ENCODE results near the gene EPN3. TPM values are rescaled to one million over a fixed set of nuclear protein-coding genes. Genes with fewer than 3 reads are reported as not detected.

Gene EPN3
- total RNA-seq, 1 experiment from 2014 or later, result 17.8 TPM

DNA sequence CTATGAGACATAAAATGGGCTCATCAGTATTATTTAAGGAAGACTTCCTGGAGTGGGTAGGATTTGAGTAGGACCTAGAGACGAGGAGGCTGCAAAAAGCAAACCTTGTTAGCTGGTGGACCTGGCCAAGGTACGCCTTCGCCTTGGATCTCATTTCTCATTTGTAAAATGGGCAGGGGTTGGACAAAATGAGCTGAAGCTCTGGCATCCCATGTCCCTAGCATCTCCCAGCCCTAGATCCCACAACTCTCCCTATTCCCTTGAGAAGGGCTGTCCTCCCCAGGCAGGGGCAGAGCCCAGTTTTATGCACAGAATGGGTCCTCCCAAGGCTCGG lies 14.1 kb downstream of the EPN3 start:
- no TSS peak for BruUV-seq (replicated peaks)
- H3K36me3 ChIP-seq (ENCODE audit: control insufficient read depth in 1 of 2, insufficient read depth in 2 of 2, low read length in 2 of 2), result no peaks in the 10 kb centered on the region

More for the DNA sequence above, 14.1 kb downstream of the EPN3 start:
- Histone ChIP-seq H4K20me1 (ENCODE audit: insufficient read depth) (no peaks in the 10 kb centered on the region), H3K4me1 (ENCODE audit: control insufficient read depth in 1 of 2, insufficient read depth in 2 of 2, low read length in 2 of 2) (peaks cover 27 to 63% of the 10 kb centered on the region in 2 experiments), H3K27ac (ENCODE audit: low read depth, low read length) (no peak overlapping the region), H3K4me2 (ENCODE audit: low read length) (peak overlapping the region; percentile 99), H3K79me2 (ENCODE audit: insufficient read depth, low read length) (no peaks in the 10 kb centered on the region; the same call in 1 of the 2 replicates), H3K4me3 (replicated peaks in 1 of 2; ENCODE audit: low read depth in 1 of 2, low read length in 2 of 2) (peak overlapping the region; percentile 65 to 85), H3K9me2 (ENCODE audit: insufficient read depth) (no peaks in the 10 kb centered on the region), H2AFZ (ENCODE audit: low read depth, low read length, poor library complexity, severe bottlenecking) (peak overlapping the region; percentile 4), H3K9ac (ENCODE audit: low read length) (peak overlapping the region; percentile 86), H3K27me3 (ENCODE audit: insufficient read depth, low read length) (no peaks in the 10 kb centered on the region), H3K9me3 (ENCODE audit: control insufficient read depth in 1 of 2, insufficient read depth in 1 of 2, low read depth in 1 of 2, low read length in 2 of 2) (no peaks in the 10 kb centered on the region)
- intact Hi-C loops (cut with micrococcal nuclease), result loop anchor here (1.0 to 10.0 kb wide), 7 partner anchors 64 to 608 kb away; partner anchors contain the start of gene NME1
- TF ChIP-seq EZH2 (IDR thresholded peaks at IDR 0.05) (no peak), SRF (IDR thresholded peaks at IDR 0.05; ENCODE audit: low read depth) (no peak), CEBPB (IDR thresholded peaks at IDR 0.05; ENCODE audit: low read depth) (no peak), ZFX (IDR thresholded peaks at IDR 0.05) (no peak)
- TF ChIP-seq, protein P1, sequence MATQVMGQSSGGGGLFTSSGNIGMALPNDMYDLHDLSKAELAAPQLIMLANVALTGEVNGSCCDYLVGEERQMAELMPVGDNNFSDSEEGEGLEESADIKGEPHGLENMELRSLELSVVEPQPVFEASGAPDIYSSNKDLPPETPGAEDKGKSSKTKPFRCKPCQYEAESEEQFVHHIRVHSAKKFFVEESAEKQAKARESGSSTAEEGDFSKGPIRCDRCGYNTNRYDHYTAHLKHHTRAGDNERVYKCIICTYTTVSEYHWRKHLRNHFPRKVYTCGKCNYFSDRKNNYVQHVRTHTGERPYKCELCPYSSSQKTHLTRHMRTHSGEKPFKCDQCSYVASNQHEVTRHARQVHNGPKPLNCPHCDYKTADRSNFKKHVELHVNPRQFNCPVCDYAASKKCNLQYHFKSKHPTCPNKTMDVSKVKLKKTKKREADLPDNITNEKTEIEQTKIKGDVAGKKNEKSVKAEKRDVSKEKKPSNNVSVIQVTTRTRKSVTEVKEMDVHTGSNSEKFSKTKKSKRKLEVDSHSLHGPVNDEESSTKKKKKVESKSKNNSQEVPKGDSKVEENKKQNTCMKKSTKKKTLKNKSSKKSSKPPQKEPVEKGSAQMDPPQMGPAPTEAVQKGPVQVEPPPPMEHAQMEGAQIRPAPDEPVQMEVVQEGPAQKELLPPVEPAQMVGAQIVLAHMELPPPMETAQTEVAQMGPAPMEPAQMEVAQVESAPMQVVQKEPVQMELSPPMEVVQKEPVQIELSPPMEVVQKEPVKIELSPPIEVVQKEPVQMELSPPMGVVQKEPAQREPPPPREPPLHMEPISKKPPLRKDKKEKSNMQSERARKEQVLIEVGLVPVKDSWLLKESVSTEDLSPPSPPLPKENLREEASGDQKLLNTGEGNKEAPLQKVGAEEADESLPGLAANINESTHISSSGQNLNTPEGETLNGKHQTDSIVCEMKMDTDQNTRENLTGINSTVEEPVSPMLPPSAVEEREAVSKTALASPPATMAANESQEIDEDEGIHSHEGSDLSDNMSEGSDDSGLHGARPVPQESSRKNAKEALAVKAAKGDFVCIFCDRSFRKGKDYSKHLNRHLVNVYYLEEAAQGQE (IDR thresholded peaks at IDR 0.05; ENCODE audit: low read depth), result no peak
- ChIA-PET CTCF (interaction anchor here (0.6 to 2.1 kb wide), 5 partner anchors 13 to 151 kb away, joined by 3 to 19 read pairs (median 4); partner anchors contain the start of gene CACNA1G), RAD21 (ENCODE audit: low non-redundant PET in 1 of 2, low total read pairs in 2 of 2, uncharacterized antibody in 2 of 2, unreplicated experiment in 2 of 2) (interaction anchor here (1.4 to 2.1 kb wide), 3 partner anchors 79 to 83 kb away, joined by 5 to 12 read pairs (median 10); no protein-coding TSS in a partner anchor), POLR2A (no interaction called here)
- no peak for DNase-seq (ENCODE audit: low read depth, low spot score)
- ATAC-seq, result no peak
